Uterus (tissue), 4 donors: ENCODE measurements around the gene AK2. TPM values are rescaled to one million over a fixed set of nuclear protein-coding genes. Genes with fewer than 3 reads are reported as not detected.

ENCODE experiments used
- DNase-seq, 2 donors: peaks; one replicate each; pipeline ENCODE4 v3.0.0-alpha.2; 2019 to 2020
- H3K27ac ChIP-seq, 2 donors: fragments of 200-600 bp; sonication (generic); 1 replicate in 1 of 2; 2 replicates in 1 of 2; pipeline ENCODE4 v1.5.1; 2016 to 2018
- H3K27me3 ChIP-seq, 2 donors: fragments of 200-600 bp; sonication (generic); one replicate each; pipeline ENCODE4 v1.5.1; 2018 to 2019; ENCODE audit warnings: control low read depth in 1 of 2
- H3K36me3 ChIP-seq, 2 donors: fragments of 200-600 bp; sonication (generic); one replicate each; pipeline ENCODE4 v1.5.1; 2019; ENCODE audit warnings: control low read depth in 1 of 2
- H3K4me1 ChIP-seq, 2 donors: fragments of 200-600 bp; sonication (generic); one replicate each; pipeline ENCODE4 v1.5.1; 2018 to 2019; ENCODE audit warnings: control low read depth in 1 of 2
- H3K4me3 ChIP-seq, 2 donors: fragments of 200-600 bp; sonication (generic); 1 replicate in 1 of 2; 2 replicates in 1 of 2; pipeline ENCODE4 v1.5.1; 2018 to 2019; ENCODE audit warnings: mild to moderate bottlenecking in 1 of 2
- H3K9me3 ChIP-seq, 2 donors: fragments of 200-600 bp; sonication (generic); one replicate each; pipeline ENCODE4 v1.5.1; 2019; ENCODE audit warnings: control low read depth in 1 of 2
- CTCF ChIP-seq, 4 experiments: fragments of 200-600 bp in 2 of 4; fragments of 450-650 bp in 2 of 4; sonication (generic) in 2 of 4; IDR thresholded peaks; one replicate each; pipeline ENCODE4 v1.5.1; 2016 to 2019; ENCODE audit warnings: antibody characterized with exemption in 4 of 4, mild to moderate bottlenecking in 2 of 4, moderate library complexity in 1 of 4
- POLR2A ChIP-seq, 2 donors: fragments of 450-650 bp; IDR thresholded peaks; one replicate each; pipeline ENCODE4 v1.6.1; 2016; ENCODE audit warnings: antibody characterized with exemption in 2 of 2, mild to moderate bottlenecking in 1 of 2, moderate library complexity in 1 of 2
- intact Hi-C: fragments of 100-400 bp; cut with DNase I; formaldehyde crosslinking; loops from one replicate; pipeline ENCODE4 v1.15.1; 2023; ENCODE audit warnings: low total_unique reads
- total RNA-seq, 4 donors: library from RNA; depleted of rRNA in 3 of 4; stranded (reverse); fragments of >200 nt in 3 of 4; gene quantifications; one replicate each; pipeline versions ENCODE4 v1.1.0 to v1.2.4, GENCODE V29; 2014 to 2023
- donor health status: DM: yes; HTN: yes; CAD: no.

Gene AK2
- total RNA-seq, 4 donors from 2014 or later = 47.6 to 126 (median 89.2) TPM

GRCh38 chr1:32964461-32965250, 72.0 kb downstream of the AK2 start, which contains the start of gene RNF19B:
Gene RNF19B, minus strand, starts transcription at chr1:32964809. Its CDS starts 124 bp downstream, at chr1:32964685.
- intact Hi-C loops = no loop called here
- Histone ChIP-seq H3K4me1 (peaks cover 0 to 4% of the 10 kb centered on the region in 2 donors), H3K27me3 (no peaks in the 10 kb centered on the region), H3K27ac (peak within 1 kb of the TSS; percentile 96 to 99), H3K4me3 (peak within 1 kb of the TSS; percentile 81 to 98), H3K36me3 (no peaks in the 10 kb centered on the region), H3K9me3 (no peaks in the 10 kb centered on the region)
- peak in 3 of 4 experiments; percentile 29 to 39 (median 39) for TF ChIP-seq CTCF (IDR thresholded peaks at IDR 0.05)
- peak; percentile 97 to 99 for TF ChIP-seq POLR2A (IDR thresholded peaks at IDR 0.05)
- peak; percentile 93 to 95 for DNase-seq

- H3K4me1 ChIP-seq = peaks cover 0 to 4% of the 10 kb centered on the region in 2 donors
- no peaks in the 10 kb centered on the region for H3K27me3 ChIP-seq
- intact Hi-C loops = no loop called here
- peak overlapping the region; percentile 96 to 99 for H3K27ac ChIP-seq
- no peaks in the 10 kb centered on the region for H3K9me3 ChIP-seq
- H3K36me3 ChIP-seq = no peaks in the 10 kb centered on the region
- TF ChIP-seq CTCF (IDR thresholded peaks at IDR 0.05) (peak in 1 of 4 experiments; percentile 33), POLR2A (IDR thresholded peaks at IDR 0.05) (no peak)
- DNase-seq = peak; percentile 53 to 56
- peak overlapping the region; percentile 81 to 98 for H3K4me3 ChIP-seq
These were observed 72.8 kb downstream of the AK2 start for GRCh38 chr1:32963746-32964460.

- Histone ChIP-seq H3K4me3 (peak overlapping the region; percentile 81 to 98), H3K36me3 (no peaks in the 10 kb centered on the region), H3K4me1 (peaks cover 0 to 4% of the 10 kb centered on the region in 2 donors), H3K27me3 (no peaks in the 10 kb centered on the region), H3K9me3 (no peaks in the 10 kb centered on the region), H3K27ac (peak overlapping the region in 1 of 2 donors; percentile 96)
- no peak for DNase-seq
- TF ChIP-seq POLR2A (IDR thresholded peaks at IDR 0.05) (no peak), CTCF (IDR thresholded peaks at IDR 0.05) (no peak)
- intact Hi-C loops = no loop called here
These were observed 74.3 kb downstream of the AK2 start for GRCh38 chr1:32962248-32962896.

- intact Hi-C loops = no loop called here
- TF ChIP-seq CTCF (IDR thresholded peaks at IDR 0.05) (no peak), POLR2A (IDR thresholded peaks at IDR 0.05) (no peak)
These were observed 75.8 kb downstream of the AK2 start for GRCh38 chr1:32960819-32961355.

More at GRCh38 chr1:32960819-32961355, 75.8 kb downstream of the AK2 start:
- H3K9me3 ChIP-seq = no peaks in the 10 kb centered on the region
- H3K27me3 ChIP-seq = no peaks in the 10 kb centered on the region
- peaks cover 0 to 4% of the 10 kb centered on the region in 2 donors for H3K4me1 ChIP-seq
- DNase-seq = no peak
- no peak overlapping the region for H3K4me3 ChIP-seq
- peak overlapping the region in 1 of 2 donors; percentile 96 for H3K27ac ChIP-seq
- H3K36me3 ChIP-seq = no peaks in the 10 kb centered on the region
